ENCODE measurements around the gene ABLIM1.

ABLIM1 gene

DNA sequence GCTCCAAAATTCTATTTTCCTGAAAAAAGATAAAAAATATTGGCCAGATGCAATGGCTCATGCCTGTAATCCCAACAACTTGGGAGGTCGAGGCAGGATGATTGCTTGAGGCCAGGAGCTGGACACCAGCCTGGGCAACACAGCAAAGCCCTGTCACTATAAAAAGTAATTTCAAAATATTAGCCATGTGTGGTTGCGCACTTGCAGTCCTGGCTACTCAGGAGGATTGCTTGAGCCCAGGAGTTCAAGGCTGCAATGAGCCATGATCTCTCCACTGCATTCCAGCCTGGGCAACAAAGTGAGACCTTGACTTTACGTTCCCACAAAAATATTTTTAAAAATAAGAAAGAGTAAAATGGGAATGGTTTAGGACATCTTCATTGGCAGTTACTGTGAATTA lies 149.7 kb downstream of the ABLIM1 start:
- no peak for FAIRE-seq

DNA sequence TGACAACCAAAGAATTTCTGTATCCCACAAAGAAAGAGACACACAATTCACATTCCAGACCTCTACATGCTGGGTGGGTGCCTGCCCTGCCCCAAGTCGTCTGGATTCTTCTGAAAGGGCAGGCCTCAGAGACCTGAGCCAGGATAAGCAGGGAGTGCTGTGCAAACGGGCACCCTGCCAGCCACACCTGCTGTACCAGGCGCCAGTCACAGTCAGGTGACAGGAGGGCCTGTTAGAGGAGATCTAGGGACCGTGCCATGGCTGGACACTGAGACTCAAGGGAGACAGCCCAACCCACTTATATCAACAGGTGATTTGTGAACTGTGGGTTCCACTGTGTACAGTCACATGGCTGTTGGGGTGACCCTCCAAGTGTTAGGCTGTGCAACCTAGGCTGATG lies 150.6 kb downstream of the ABLIM1 start:
- FAIRE-seq, result no peak

- no peak for FAIRE-seq
Observed at GRCh38 chr10:114506871-114507385, 151.1 kb downstream of the ABLIM1 start.

DNA sequence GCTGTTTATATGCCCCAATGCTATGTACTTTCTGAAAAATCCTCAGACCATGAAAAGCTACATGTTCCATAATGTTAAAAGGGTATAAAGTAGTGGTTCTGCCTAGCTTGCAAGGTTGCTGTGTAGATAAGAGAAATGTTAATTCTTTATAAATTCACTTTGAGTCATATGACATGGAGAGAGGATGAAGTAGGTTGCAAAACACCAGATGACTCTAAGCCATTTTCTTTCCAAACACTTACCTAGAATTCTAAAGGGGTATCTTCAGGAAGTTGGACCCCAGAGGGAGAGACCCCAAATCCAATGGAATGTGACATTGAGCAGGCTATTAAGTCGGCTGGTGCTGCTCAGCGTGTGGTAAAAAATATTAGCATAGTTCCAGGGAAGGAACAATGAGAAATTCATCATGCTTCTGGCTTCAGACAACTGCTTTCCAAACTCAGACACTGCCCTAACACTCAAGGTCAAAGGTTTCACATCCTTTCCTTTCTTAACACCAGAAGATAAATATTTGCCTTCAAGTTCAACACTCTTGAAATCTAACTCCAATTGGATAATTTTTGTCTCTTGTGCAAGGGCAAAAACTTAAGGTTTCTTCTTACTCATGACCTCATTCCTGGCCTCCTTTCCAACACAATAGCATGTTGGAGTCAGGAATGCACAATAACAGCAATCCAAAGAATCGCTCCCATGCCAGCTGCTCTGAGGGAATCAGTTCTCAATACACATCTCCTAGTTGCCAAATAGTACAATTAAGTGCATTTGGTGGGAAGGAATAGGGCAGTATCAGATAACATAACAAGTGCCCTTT lies 153.1 kb downstream of the ABLIM1 start:
- FAIRE-seq, result no peak

- FAIRE-seq, result no peak
Observed at GRCh38 chr10:114502074-114502473, 156.0 kb downstream of the ABLIM1 start.

- FAIRE-seq, result no peak
Observed at GRCh38 chr10:114501650-114502049, 156.4 kb downstream of the ABLIM1 start.

- FAIRE-seq, result no peak
Observed at GRCh38 chr10:114500643-114501042, 157.4 kb downstream of the ABLIM1 start.

GRCh38 chr10:114499630-114500190 lies 158.4 kb downstream of the ABLIM1 start:
- peak; percentile 51 for FAIRE-seq

GRCh38 chr10:114499116-114499515 lies 159.0 kb downstream of the ABLIM1 start:
- FAIRE-seq, result no peak

- FAIRE-seq, result no peak
Observed at GRCh38 chr10:114498413-114499111, 159.5 kb downstream of the ABLIM1 start.

DNA sequence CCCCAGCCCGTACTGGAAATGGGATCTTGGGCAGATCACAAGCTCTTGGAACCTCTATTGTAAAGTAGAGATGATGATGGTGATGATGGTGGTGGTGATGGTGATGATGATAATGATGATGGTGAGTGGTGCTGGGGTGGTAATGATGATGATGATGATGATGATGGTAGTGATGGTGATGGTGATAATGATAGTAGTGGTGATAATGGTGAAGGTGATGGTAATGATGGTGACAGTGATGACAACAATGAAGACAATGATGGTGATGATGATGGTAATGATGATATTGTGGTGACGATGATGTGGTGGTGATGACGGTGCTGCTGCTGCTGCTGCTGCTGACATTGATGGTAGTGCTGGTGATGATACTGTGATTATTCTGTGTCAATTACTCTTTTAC lies 162.8 kb downstream of the ABLIM1 start:
- FAIRE-seq, result no peak

GRCh38 chr10:114492351-114493037 lies 165.6 kb downstream of the ABLIM1 start:
- no peak for FAIRE-seq

- FAIRE-seq, result no peak
Observed at GRCh38 chr10:114491933-114492332, 166.1 kb downstream of the ABLIM1 start.

GRCh38 chr10:114491419-114491818 lies 166.7 kb downstream of the ABLIM1 start:
- no peak for FAIRE-seq

- FAIRE-seq, result no peak
Observed at GRCh38 chr10:114489521-114490310, 168.4 kb downstream of the ABLIM1 start.

DNA sequence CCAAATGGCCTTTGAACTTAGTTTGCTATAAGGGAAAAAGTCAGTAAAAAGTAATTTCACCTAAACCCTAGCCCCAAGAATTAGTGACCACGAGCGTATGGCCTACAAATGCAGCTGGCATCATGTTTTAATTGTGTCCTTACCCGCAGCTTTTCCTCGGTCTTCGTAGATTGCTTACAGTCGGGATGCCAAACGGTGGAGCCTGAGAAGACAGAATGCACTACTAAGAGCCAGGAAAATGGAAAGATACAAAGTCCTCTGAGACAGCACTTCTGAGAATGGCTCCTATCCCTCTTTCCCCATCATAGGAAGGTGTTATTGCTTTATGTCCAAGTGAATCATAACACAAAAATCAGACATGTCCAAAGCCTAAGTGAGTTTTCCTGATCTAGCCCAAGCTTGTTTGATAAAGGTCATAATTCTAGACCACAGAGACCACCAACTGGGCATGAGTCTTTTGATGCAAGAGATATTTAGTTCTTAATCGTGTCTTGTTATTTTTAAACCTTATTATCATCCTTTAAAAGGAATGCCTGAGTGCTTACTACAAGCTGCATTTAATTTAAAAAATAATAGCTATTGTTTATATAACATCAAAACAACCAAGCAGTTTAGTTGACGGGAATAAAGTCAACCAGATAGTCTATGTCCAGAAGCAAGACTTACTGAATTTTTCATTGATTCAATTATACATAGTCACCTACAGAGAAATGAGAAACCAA lies 170.1 kb downstream of the ABLIM1 start:
- FAIRE-seq, result no peak

- no peak for FAIRE-seq
Observed at GRCh38 chr10:114486938-114487814, 170.9 kb downstream of the ABLIM1 start.

DNA sequence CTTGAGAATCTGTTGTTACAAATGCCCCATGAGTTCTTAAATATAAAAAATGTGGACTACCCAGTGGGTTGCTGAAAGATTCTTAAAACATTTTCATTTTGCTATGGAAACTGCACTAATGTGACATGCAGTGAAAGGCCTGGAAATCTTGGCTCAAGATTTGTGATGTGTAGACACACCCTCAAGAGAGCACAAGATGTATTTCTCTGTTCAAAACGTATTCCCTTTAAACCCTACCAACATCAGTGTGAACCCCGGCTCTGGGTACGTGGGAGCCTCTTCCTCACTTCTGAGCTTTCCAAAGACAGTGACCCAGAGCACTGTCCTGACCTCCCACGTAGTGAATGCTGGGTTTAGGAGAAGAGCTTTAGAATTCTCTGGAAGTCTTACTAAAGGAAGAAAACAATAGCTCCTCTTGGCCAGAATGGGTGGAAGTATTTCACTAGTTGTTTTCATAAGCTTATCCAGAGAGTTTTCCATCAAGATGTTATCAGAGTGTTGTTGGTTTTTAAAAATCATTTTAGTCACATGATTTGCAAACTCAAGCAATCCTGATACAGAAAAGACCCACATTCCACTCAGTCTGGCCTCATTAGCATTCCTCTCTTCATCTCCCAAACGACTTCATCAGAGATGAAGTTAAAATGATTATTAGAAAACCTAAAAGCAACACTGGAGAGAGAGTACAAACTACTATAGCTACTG lies 172.2 kb downstream of the ABLIM1 start:
- FAIRE-seq, result no peak

DNA sequence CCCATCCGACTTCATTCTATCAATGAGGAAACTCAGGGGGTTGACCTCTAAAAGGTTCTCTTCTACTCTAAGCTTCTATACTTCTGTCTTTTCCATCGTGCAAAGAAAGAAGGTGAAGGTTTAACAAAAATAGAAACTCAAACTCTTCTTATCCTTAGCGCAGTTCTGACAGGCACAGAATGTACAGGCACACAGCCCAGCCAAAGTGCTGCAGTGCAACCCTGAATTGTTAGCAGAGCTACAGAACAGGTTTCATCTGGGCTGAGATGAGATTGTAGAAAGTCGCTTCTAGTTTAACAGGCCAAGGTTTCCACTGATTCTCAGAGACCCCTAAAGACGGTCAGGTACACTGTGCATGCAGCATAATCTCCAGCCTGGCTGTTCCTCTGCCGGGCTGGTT lies 174.5 kb downstream of the ABLIM1 start:
- FAIRE-seq, result no peak
